Measurements from ENCODE around the gene RALGAPA2. TPM values are rescaled to one million over a fixed set of nuclear protein-coding genes. Genes with fewer than 3 reads are reported as not detected.
A peak's percentile ranks its signal among the peaks of the same experiment; 100 is the strongest.

The RALGAPA2 gene
- total and polyA plus RNA-seq, 2 of the 13 experiments (the other 11 are each of a cell fraction or from before 2014, with no cell fraction given): 13.8 to 17.7 TPM

- TF ChIP-seq GATAD1 (CRISPR knock-in tag; IDR thresholded peaks at IDR 0.05) (no peak), FOXJ3 (CRISPR knock-in tag; IDR thresholded peaks at IDR 0.05; ENCODE audit: borderline replicate concordance) (no peak; the same call in 1 of the 2 replicates), SMAD9 (CRISPR knock-in tag; IDR thresholded peaks at IDR 0.05) (no peak), PHF20 (CRISPR knock-in tag; IDR thresholded peaks at IDR 0.05) (no peak), RXRA (CRISPR knock-in tag; IDR thresholded peaks at IDR 0.05) (no peak; the same call in 1 of the 2 replicates), MAFK (conservative IDR thresholded peaks at IDR 0.05 in 1 of 2, IDR thresholded peaks at IDR 0.05 in 1 of 2; ENCODE audit: low read length in 2 of 2) (no peak), ZFP36 (IDR thresholded peaks at IDR 0.05; ENCODE audit: borderline replicate concordance, low read depth, low read length, partially characterized antibody) (no peak), MEIS1 (CRISPR knock-in tag; IDR thresholded peaks at IDR 0.05; ENCODE audit: borderline replicate concordance) (no peak), KDM5A (IDR thresholded peaks at IDR 0.05; ENCODE audit: borderline replicate concordance, low read length) (no peak), NFE2L1 (CRISPR knock-in tag; IDR thresholded peaks at IDR 0.05; ENCODE audit: borderline replicate concordance) (no peak), ZNF570 (CRISPR knock-in tag; IDR thresholded peaks at IDR 0.05; ENCODE audit: borderline replicate concordance) (no peak; the same call in 1 of the 2 replicates), ZNF878 (CRISPR knock-in tag; IDR thresholded peaks at IDR 0.05) (no peak), UBTF (CRISPR knock-in tag; IDR thresholded peaks at IDR 0.05) (no peak)
- TF ChIP-seq, protein P1, sequence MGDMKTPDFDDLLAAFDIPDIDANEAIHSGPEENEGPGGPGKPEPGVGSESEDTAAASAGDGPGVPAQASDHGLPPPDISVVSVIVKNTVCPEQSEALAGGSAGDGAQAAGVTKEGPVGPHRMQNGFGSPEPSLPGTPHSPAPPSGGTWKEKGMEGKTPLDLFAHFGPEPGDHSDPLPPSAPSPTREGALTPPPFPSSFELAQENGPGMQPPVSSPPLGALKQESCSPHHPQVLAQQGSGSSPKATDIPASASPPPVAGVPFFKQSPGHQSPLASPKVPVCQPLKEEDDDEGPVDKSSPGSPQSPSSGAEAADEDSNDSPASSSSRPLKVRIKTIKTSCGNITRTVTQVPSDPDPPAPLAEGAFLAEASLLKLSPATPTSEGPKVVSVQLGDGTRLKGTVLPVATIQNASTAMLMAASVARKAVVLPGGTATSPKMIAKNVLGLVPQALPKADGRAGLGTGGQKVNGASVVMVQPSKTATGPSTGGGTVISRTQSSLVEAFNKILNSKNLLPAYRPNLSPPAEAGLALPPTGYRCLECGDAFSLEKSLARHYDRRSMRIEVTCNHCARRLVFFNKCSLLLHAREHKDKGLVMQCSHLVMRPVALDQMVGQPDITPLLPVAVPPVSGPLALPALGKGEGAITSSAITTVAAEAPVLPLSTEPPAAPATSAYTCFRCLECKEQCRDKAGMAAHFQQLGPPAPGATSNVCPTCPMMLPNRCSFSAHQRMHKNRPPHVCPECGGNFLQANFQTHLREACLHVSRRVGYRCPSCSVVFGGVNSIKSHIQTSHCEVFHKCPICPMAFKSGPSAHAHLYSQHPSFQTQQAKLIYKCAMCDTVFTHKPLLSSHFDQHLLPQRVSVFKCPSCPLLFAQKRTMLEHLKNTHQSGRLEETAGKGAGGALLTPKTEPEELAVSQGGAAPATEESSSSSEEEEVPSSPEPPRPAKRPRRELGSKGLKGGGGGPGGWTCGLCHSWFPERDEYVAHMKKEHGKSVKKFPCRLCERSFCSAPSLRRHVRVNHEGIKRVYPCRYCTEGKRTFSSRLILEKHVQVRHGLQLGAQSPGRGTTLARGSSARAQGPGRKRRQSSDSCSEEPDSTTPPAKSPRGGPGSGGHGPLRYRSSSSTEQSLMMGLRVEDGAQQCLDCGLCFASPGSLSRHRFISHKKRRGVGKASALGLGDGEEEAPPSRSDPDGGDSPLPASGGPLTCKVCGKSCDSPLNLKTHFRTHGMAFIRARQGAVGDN (CRISPR knock-in tag; IDR thresholded peaks at IDR 0.05): peak; percentile 6
- TF ChIP-seq, protein P2, sequence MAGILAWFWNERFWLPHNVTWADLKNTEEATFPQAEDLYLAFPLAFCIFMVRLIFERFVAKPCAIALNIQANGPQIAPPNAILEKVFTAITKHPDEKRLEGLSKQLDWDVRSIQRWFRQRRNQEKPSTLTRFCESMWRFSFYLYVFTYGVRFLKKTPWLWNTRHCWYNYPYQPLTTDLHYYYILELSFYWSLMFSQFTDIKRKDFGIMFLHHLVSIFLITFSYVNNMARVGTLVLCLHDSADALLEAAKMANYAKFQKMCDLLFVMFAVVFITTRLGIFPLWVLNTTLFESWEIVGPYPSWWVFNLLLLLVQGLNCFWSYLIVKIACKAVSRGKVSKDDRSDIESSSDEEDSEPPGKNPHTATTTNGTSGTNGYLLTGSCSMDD (CRISPR knock-in tag; IDR thresholded peaks at IDR 0.05): no peak
- TF ChIP-seq, protein P3, sequence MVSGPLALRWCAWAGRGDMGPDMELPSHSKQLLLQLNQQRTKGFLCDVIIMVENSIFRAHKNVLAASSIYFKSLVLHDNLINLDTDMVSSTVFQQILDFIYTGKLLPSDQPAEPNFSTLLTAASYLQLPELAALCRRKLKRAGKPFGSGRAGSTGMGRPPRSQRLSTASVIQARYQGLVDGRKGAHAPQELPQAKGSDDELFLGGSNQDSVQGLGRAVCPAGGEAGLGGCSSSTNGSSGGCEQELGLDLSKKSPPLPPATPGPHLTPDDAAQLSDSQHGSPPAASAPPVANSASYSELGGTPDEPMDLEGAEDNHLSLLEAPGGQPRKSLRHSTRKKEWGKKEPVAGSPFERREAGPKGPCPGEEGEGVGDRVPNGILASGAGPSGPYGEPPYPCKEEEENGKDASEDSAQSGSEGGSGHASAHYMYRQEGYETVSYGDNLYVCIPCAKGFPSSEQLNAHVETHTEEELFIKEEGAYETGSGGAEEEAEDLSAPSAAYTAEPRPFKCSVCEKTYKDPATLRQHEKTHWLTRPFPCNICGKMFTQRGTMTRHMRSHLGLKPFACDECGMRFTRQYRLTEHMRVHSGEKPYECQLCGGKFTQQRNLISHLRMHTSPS (CRISPR knock-in tag; IDR thresholded peaks at IDR 0.05; ENCODE audit: low read depth): no peak
- TF ChIP-seq, protein P4, sequence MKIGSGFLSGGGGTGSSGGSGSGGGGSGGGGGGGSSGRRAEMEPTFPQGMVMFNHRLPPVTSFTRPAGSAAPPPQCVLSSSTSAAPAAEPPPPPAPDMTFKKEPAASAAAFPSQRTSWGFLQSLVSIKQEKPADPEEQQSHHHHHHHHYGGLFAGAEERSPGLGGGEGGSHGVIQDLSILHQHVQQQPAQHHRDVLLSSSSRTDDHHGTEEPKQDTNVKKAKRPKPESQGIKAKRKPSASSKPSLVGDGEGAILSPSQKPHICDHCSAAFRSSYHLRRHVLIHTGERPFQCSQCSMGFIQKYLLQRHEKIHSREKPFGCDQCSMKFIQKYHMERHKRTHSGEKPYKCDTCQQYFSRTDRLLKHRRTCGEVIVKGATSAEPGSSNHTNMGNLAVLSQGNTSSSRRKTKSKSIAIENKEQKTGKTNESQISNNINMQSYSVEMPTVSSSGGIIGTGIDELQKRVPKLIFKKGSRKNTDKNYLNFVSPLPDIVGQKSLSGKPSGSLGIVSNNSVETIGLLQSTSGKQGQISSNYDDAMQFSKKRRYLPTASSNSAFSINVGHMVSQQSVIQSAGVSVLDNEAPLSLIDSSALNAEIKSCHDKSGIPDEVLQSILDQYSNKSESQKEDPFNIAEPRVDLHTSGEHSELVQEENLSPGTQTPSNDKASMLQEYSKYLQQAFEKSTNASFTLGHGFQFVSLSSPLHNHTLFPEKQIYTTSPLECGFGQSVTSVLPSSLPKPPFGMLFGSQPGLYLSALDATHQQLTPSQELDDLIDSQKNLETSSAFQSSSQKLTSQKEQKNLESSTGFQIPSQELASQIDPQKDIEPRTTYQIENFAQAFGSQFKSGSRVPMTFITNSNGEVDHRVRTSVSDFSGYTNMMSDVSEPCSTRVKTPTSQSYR (CRISPR knock-in tag; IDR thresholded peaks at IDR 0.05; ENCODE audit: borderline replicate concordance): no peak
Measured at GRCh38 chr20:20713244-20713765, 861 bp upstream of the RALGAPA2 start (continued).

All from HepG2 (cell line).